OCI-LY7 (cell line): ENCODE results near the gene CHST7.

ENCODE experiments used
- CTCF ChIP-seq: fragments of 200-600 bp; sonication (generic); conservative IDR thresholded peaks from 2 replicates; pipeline ENCODE4 v1.5.1; 2014; ENCODE audit warnings: mild to moderate bottlenecking, antibody characterized with exemption, low read length, moderate library complexity, mixed read lengths
- EZH2phosphoT487 ChIP-seq: fragments of 200-600 bp; sonication (generic); IDR thresholded peaks from 2 replicates; pipeline ENCODE4 v1.6.1; 2018; ENCODE audit warnings: low read depth, borderline replicate concordance, mild to moderate bottlenecking, mixed run types, antibody characterized with exemption, low read length, moderate library complexity, mixed read lengths

- TF ChIP-seq CTCF: 0 out of 2 replicates have a peak, but pooled peaks have one; percentile 0
- no peak for TF ChIP-seq EZH2phosphoT487
These were observed 1.3 kb downstream of the CHST7 start for GRCh38 chrX:46574774-46575381.
